Left lung (tissue), 10 donors: ENCODE measurements around the gene DMWD. TPM values are rescaled to one million over a fixed set of nuclear protein-coding genes. Genes with fewer than 3 reads are reported as not detected.
A peak's percentile ranks its signal among the peaks of the same experiment; 100 is the strongest.

Source experiments
- ATAC-seq: fragments of 200-7000 bp; cut with Tn5 transposase; one replicate; pipeline ENCODE4 v1.9.1; 2020; ENCODE audit warnings: moderate library complexity
- DNase-seq, 4 donors: peaks; one replicate each; pipeline ENCODE4 v3.0.0-alpha.2; 2013 to 2020
- H3K27ac ChIP-seq, 2 donors: fragments of 200-600 bp; sonication (generic) in 1 of 2; one replicate each; pipeline versions ENCODE4 v1.5.0 to v1.8.0; 2020 to 2021
- H3K27me3 ChIP-seq, 2 donors: fragments of 200-600 bp; sonication (generic) in 1 of 2; one replicate each; pipeline versions ENCODE4 v1.5.0 to v1.8.0; 2020 to 2021
- H3K36me3 ChIP-seq, 2 donors: fragments of 200-600 bp; sonication (generic) in 1 of 2; one replicate each; pipeline versions ENCODE4 v1.5.0 to v1.8.0; 2020 to 2021
- H3K4me1 ChIP-seq, 2 donors: fragments of 200-600 bp; one replicate each; pipeline ENCODE4 v1.8.0; 2021
- H3K4me3 ChIP-seq, 2 donors: fragments of 200-600 bp; sonication (generic) in 1 of 2; one replicate each; pipeline versions ENCODE4 v1.5.0 to v1.8.0; 2020 to 2021; ENCODE audit warnings: mild to moderate bottlenecking in 1 of 2
- H3K9me3 ChIP-seq, 2 donors: fragments of 200-600 bp; sonication (generic) in 1 of 2; one replicate each; pipeline versions ENCODE4 v1.5.0 to v1.8.0; 2020 to 2021
- CTCF ChIP-seq, 2 donors: fragments of 200-600 bp; sonication (generic) in 1 of 2; IDR thresholded peaks; one replicate each; pipeline versions ENCODE4 v1.5.0 to v1.8.0; 2021; ENCODE audit warnings: antibody characterized with exemption in 2 of 2
- intact Hi-C, 2 donors: fragments of 100-400 bp; cut with DNase I; formaldehyde crosslinking; loops; one replicate each; pipeline versions ENCODE4 v1.11.2 to v1.14.2; 2022
- polyA plus RNA-seq, 6 donors: library from polyadenylated mRNA; unstranded; fragments of 120-200 nt; gene quantifications; one replicate each; pipeline ENCODE4 v1.2.1, GENCODE V29; 2013; ENCODE audit not compliant: insufficient read length in 6 of 6
- total RNA-seq, 2 donors: library from RNA; stranded (reverse); fragmentation: NEBNext Ultra II Directional; extraction: Animal tissue kit (Norgen Biotek cat#: 25700); gene quantifications; one replicate each; pipeline ENCODE4 v1.2.1, GENCODE V29; 2021
- donor health status: DM: no; HTN: yes; CAD: no.
- donor health status: DM: no; HTN: no; CAD: no.

Gene DMWD
- total and polyA plus RNA-seq, 8 donors, result 29.6 to 51.4 (median 40.2) TPM

- H3K27me3 ChIP-seq, result peaks cover 0 to 36% of the 10 kb centered on the region in 2 donors
- intact Hi-C loops, result no loop called here
- no peaks in the 10 kb centered on the region for H3K4me1 ChIP-seq
- no peak overlapping the region for H3K4me3 ChIP-seq
- no peaks in the 10 kb centered on the region for H3K9me3 ChIP-seq
- no peak overlapping the region for H3K27ac ChIP-seq
- H3K36me3 ChIP-seq, result no peaks in the 10 kb centered on the region
- DNase-seq (no peak), ATAC-seq (no peak)
- TF ChIP-seq CTCF (IDR thresholded peaks at IDR 0.05), result no peak
Observed at GRCh38 chr19:45742969-45743368, 49.7 kb downstream of the DMWD start.

- ATAC-seq (no peak), DNase-seq (no peak)
- no peak for TF ChIP-seq CTCF (IDR thresholded peaks at IDR 0.05)
- Histone ChIP-seq H3K4me1 (no peaks in the 10 kb centered on the region), H3K36me3 (no peaks in the 10 kb centered on the region), H3K4me3 (no peak overlapping the region), H3K27me3 (peaks cover 0 to 26% of the 10 kb centered on the region in 2 donors), H3K27ac (no peak overlapping the region), H3K9me3 (no peaks in the 10 kb centered on the region)
- intact Hi-C loops, result no loop called here
Observed at GRCh38 chr19:45739498-45740439, 52.9 kb downstream of the DMWD start.

- no peak within 1 kb of the TSS for H3K4me3 ChIP-seq
- intact Hi-C loops, result no loop called here
- DNase-seq (peak in 1 of 4 donors; percentile 78), ATAC-seq (no peak)
- peaks cover 0 to 24% of the 10 kb centered on the region in 2 donors for H3K4me1 ChIP-seq
- no peak for TF ChIP-seq CTCF (IDR thresholded peaks at IDR 0.05)
- H3K27me3 ChIP-seq, result no peaks in the 10 kb centered on the region
- H3K36me3 ChIP-seq, result no peaks in the 10 kb centered on the region
- H3K9me3 ChIP-seq, result no peaks in the 10 kb centered on the region
- H3K27ac ChIP-seq, result no peak within 1 kb of the TSS
Observed at GRCh38 chr19:45733160-45733810, 59.4 kb downstream of the DMWD start, which contains the start of gene MEIOSIN. Gene MEIOSIN, plus strand, starts transcription at chr19:45733439. Its CDS starts 1,938 bp downstream, at chr19:45735377.

Other genes with a start within 250 kb of the DMWD start
- gene OPA3, start 208.0 kb downstream of the DMWD start, total RNA-seq, result 10 to 100 TPM; 14.9 to 17.9 TPM
- gene OPA3, start 208.0 kb downstream of the DMWD start, polyA plus RNA-seq, result 1 to 10 TPM; 4.8 to 9.4 (median 7.0) TPM
- 1 to 10 TPM; 4.5 to 9.5 TPM for gene GPR4, start 190.6 kb downstream of the DMWD start, total RNA-seq
- gene GPR4, start 190.6 kb downstream of the DMWD start, polyA plus RNA-seq, result 1 to 10 TPM; 2.4 to 5.6 (median 4.0) TPM
- 10 to 100 TPM; 54.2 to 76.4 TPM for gene EML2, start 153.4 kb downstream of the DMWD start, total RNA-seq
- gene EML2, start 153.4 kb downstream of the DMWD start, polyA plus RNA-seq, result 10 to 100 TPM; 21.8 to 31.7 (median 27.2) TPM
- 1 to 10 TPM; 5.4 to 5.7 TPM for gene GIPR, start 124.6 kb downstream of the DMWD start, total RNA-seq
- 1 to 10 TPM; 2.8 to 9.7 (median 4.9) TPM for gene GIPR, start 124.6 kb downstream of the DMWD start, polyA plus RNA-seq
- 100 to 1,000 TPM; 276 to 306 TPM for gene SNRPD2, start 100.9 kb downstream of the DMWD start, total RNA-seq
- gene SNRPD2, start 100.9 kb downstream of the DMWD start, polyA plus RNA-seq, result 100 to 1,000 TPM; 311 to 392 (median 345) TPM
- 1 to 10 TPM; 7.7 to 8.7 TPM for gene QPCTL, start 100.2 kb downstream of the DMWD start, total RNA-seq
- 10 to 100 TPM in 3 of 6 donors, 1 to 10 TPM in 3; 7.8 to 13.3 (median 10.2) TPM for gene QPCTL, start 100.2 kb downstream of the DMWD start, polyA plus RNA-seq
- gene FBXO46, start 61.9 kb downstream of the DMWD start, total RNA-seq, result 10 to 100 TPM; 16.6 to 18.4 TPM
- gene FBXO46, start 61.9 kb downstream of the DMWD start, polyA plus RNA-seq, result 10 to 100 TPM; 12.6 to 19.2 (median 16.8) TPM
- not detected for gene MEIOSIN, start 59.4 kb downstream of the DMWD start, total RNA-seq
- gene MEIOSIN, start 59.4 kb downstream of the DMWD start, polyA plus RNA-seq, result not detected
- 10 to 100 TPM; 14.0 to 21.7 TPM for gene SIX5, start 23.6 kb downstream of the DMWD start, total RNA-seq
- gene SIX5, start 23.6 kb downstream of the DMWD start, polyA plus RNA-seq, result 10 to 100 TPM; 11.5 to 25.0 (median 20.5) TPM
- 10 to 100 TPM; 44.6 to 50.0 TPM for gene DMPK, start 10.4 kb downstream of the DMWD start, total RNA-seq
- gene DMPK, start 10.4 kb downstream of the DMWD start, polyA plus RNA-seq, result 10 to 100 TPM; 55.3 to 81.7 (median 62.0) TPM
- gene RSPH6A, start 22.5 kb upstream of the DMWD start, total RNA-seq, result under 1 TPM in 1 of 2 donors, not detected in 1; 0.13 TPM
- under 1 TPM in 1 of 6 donors, not detected in 5; 0.09 TPM for gene RSPH6A, start 22.5 kb upstream of the DMWD start, polyA plus RNA-seq
- gene SYMPK, start 70.3 kb upstream of the DMWD start, total RNA-seq, result 10 to 100 TPM; 69.0 to 69.3 TPM
- gene SYMPK, start 70.3 kb upstream of the DMWD start, polyA plus RNA-seq, result 10 to 100 TPM; 65.6 to 77.6 (median 68.7) TPM
- gene FOXA3, start 71.5 kb upstream of the DMWD start, total RNA-seq, result 1 to 10 TPM in 1 of 2 donors, under 1 TPM in 1; 0.45 to 1.6 TPM
- gene FOXA3, start 71.5 kb upstream of the DMWD start, polyA plus RNA-seq, result 1 to 10 TPM; 1.1 to 3.1 (median 1.6) TPM
- 10 to 100 TPM; 18.0 to 20.3 TPM for gene IRF2BP1, start 93.3 kb upstream of the DMWD start, total RNA-seq
- gene IRF2BP1, start 93.3 kb upstream of the DMWD start, polyA plus RNA-seq, result 10 to 100 TPM; 13.7 to 24.7 (median 19.5) TPM
- gene MYPOP, start 109.8 kb upstream of the DMWD start, total RNA-seq, result 1 to 10 TPM; 7.2 to 8.7 TPM
- gene MYPOP, start 109.8 kb upstream of the DMWD start, polyA plus RNA-seq, result 1 to 10 TPM; 3.6 to 6.9 (median 4.8) TPM
- not detected for gene NANOS2, start 121.9 kb upstream of the DMWD start, total RNA-seq
- gene NANOS2, start 121.9 kb upstream of the DMWD start, polyA plus RNA-seq, result not detected
- 10 to 100 TPM in 1 of 2 donors, 1 to 10 TPM in 1; 6.4 to 12.6 TPM for gene NOVA2, start 181.0 kb upstream of the DMWD start, total RNA-seq
- 10 to 100 TPM in 4 of 6 donors, 1 to 10 TPM in 2; 7.1 to 13.9 (median 11.5) TPM for gene NOVA2, start 181.0 kb upstream of the DMWD start, polyA plus RNA-seq
- gene CCDC61, start 202.6 kb upstream of the DMWD start, total RNA-seq, result 10 to 100 TPM; 15.9 to 17.3 TPM
- 10 to 100 TPM; 12.1 to 15.9 (median 14.3) TPM for gene CCDC61, start 202.6 kb upstream of the DMWD start, polyA plus RNA-seq
- 1 to 10 TPM in 1 of 2 donors, under 1 TPM in 1; 0.38 to 6.3 TPM for gene PGLYRP1, start 230.2 kb upstream of the DMWD start, total RNA-seq
- 1 to 10 TPM in 2 of 6 donors, under 1 TPM in 4; 0.31 to 2.0 (median 0.89) TPM for gene PGLYRP1, start 230.2 kb upstream of the DMWD start, polyA plus RNA-seq
- gene IGFL4, start 248.2 kb upstream of the DMWD start, total RNA-seq, result not detected
- 1 to 10 TPM in 3 of 6 donors, under 1 TPM in 3; 0.48 to 1.2 (median 1.0) TPM for gene IGFL4, start 248.2 kb upstream of the DMWD start, polyA plus RNA-seq